NB4 (cell line): ENCODE measurements around the gene TEX19.
A peak's percentile ranks its signal among the peaks of the same experiment; 100 is the strongest.
"Not testable (repeated sequence)": the region's sequence is repeated elsewhere in the genome, so short reads cannot be mapped to it uniquely, and the experiment has no call there.

Source experiments
- DNase-seq: peaks from one replicate; pipeline ENCODE4 v3.0.0; 2010; ENCODE audit warnings: low read depth
- H3K4me3 ChIP-seq: one replicate; pipeline ENCODE4 v1.5.1; 2011; ENCODE audit warnings: mild to moderate bottlenecking, low read depth, low read length, moderate library complexity
- MYC ChIP-seq: IDR thresholded peaks from 2 replicates; pipeline ENCODE4 v1.6.1; 2011; ENCODE audit warnings: low read depth, low read length
- POLR2A ChIP-seq: IDR thresholded peaks from 2 replicates; pipeline ENCODE4 v1.6.1; 2011; ENCODE audit warnings: mild to moderate bottlenecking; ENCODE audit not compliant: insufficient read length; ENCODE audit errors: extremely low read depth
- TF ChIP-seq, protein P1 (sequence below): IDR thresholded peaks from 2 replicates; pipeline ENCODE4 v1.6.1; 2011; ENCODE audit warnings: low read depth, low read length
- TF ChIP-seq, protein P2 (sequence below): IDR thresholded peaks from one replicate; pipeline ENCODE4 v1.5.1; 2012; ENCODE audit warnings: low read depth, low read length

Gene TEX19

DNA sequence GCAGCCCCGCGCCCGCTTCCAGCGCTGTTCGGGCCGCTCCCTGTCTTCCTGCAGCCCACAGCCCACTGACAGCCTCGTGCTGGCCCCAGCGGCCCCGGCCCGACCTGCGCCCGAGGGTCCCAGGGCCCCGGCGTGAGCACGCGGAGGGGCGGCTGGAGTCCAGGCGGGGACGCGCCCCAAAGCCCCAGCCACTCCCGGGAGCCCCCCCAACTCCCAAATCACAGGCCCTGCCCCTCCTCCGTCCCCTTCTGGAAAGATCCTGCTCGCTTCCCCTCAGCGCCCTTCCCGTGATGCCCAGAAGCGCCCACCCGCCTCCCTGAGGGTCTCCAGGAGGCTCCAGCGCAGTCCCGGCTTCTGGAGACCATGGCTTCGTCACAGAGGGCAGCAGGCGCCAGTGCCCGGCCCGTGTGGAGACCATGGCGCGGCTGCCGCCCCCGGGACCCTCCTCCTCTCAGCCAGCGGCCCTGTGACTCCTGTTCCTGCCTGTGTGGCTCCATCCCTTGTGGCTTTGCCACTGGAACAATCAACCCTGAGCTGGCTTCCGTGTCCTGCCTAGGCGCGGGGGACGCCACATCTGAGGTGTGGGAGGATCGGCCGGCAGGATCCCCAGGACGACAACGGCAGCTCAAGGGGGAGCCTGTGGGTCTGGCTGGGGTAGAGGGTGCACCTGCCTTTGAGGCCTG, 16.5 kb downstream of the TEX19 start:
- no peak overlapping the region for H3K4me3 ChIP-seq
- no peak for DNase-seq
- TF ChIP-seq, protein P1, sequence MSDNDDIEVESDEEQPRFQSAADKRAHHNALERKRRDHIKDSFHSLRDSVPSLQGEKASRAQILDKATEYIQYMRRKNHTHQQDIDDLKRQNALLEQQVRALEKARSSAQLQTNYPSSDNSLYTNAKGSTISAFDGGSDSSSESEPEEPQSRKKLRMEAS, result no peak
- TF ChIP-seq, protein P2, sequence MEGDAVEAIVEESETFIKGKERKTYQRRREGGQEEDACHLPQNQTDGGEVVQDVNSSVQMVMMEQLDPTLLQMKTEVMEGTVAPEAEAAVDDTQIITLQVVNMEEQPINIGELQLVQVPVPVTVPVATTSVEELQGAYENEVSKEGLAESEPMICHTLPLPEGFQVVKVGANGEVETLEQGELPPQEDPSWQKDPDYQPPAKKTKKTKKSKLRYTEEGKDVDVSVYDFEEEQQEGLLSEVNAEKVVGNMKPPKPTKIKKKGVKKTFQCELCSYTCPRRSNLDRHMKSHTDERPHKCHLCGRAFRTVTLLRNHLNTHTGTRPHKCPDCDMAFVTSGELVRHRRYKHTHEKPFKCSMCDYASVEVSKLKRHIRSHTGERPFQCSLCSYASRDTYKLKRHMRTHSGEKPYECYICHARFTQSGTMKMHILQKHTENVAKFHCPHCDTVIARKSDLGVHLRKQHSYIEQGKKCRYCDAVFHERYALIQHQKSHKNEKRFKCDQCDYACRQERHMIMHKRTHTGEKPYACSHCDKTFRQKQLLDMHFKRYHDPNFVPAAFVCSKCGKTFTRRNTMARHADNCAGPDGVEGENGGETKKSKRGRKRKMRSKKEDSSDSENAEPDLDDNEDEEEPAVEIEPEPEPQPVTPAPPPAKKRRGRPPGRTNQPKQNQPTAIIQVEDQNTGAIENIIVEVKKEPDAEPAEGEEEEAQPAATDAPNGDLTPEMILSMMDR, result no peak
- TF ChIP-seq MYC (no peak), POLR2A (no peak)

DNA sequence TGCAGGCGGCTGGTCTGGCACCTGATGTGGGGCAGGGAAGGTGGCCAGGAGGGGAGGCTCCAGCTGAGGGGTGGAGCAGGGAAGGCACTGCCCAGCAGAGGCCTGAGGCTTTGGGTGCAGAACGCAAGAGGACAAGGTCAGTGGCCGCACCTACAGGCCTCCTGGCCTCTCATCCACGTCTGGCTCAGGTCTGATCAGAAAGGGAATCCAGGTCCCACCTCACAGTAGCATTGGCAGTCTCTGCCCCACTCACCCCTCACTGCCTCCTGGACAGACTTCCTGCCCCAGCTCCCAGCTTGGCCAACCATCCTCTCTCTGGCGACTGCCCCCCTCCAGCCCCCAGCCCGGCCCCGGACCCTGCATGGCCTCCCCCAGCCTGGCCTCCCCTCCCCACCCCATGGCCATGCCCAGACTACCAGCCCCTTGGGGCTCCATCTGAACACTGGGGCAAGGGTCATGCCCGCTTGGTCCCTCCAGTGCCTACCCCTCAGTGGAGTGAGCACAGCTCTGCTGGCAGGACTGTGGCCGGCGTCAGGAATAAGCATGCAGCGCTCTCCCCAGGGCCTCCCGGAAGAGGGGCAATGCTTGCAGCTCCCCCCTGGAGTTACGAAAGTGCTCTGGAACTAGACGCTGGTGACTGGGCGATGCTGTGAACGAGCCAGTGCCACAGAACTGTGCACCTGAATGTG, 17.1 kb downstream of the TEX19 start:
- TF ChIP-seq POLR2A (no peak), MYC (no peak)
- TF ChIP-seq, protein P2, result no peak
- TF ChIP-seq, protein P1, result no peak
- no peak overlapping the region for H3K4me3 ChIP-seq
- peak; percentile 44 for DNase-seq

DNA sequence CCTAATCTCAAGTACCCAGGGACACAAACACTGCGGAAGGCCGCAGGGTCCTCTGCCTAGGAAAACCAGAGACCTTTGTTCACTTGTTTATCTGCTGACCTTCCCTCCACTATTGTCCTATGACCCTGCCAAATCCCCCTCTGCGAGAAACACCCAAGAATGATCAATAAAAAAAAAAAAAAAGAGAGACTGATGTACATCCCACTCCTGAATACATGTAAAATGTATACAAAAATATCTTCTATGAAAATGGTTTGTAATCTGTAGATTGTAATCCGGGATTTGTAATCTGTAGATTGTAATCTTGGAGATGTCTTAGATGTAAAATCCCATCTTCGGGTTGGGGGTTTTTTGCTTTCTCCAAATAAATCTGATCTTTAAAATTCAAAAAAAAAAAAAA, 18.2 kb downstream of the TEX19 start:
- not testable (repeated sequence) for DNase-seq, H3K4me3 ChIP-seq

DNA sequence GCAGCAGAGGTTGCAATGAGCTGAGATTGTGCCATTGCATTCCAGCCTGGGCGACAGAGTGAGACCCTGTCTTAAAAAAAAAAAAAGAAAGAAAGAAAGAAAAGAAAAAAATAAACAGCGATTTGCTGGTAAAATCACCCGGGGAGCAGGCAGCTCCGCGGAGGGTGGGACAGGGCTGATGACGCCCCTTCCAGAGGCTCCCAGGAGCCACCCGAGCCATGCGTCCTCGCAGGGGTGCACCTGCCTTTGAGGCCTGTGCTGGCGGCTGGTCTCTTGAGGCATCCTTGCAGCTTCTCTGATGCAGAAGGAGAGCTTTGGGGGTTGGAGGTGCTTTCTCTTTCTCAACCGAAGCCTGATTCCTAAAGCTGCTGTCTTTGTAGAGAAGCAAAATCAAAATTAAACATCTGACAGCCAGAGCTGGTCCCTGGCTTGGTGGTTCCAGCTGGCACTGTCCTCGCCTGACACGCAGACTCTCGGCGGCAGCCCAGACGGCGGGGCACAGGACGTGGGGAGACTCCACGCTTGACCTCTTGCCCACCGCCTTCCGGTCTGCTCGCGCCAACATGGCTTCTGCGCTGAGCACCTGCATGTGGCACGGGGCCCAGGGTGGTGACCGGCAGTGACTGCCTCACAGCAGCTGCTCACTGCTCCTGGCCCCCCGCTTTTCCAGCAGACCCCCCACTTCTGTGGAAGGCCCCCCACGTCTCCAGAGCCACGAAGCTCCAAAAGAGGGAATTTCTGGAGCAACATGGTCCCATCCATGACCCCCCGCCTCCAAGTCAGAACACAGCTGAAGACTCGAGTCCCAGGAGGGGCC, 19.1 kb downstream of the TEX19 start:
- H3K4me3 ChIP-seq, result no peak overlapping the region
- TF ChIP-seq MYC (no peak), POLR2A (no peak)
- TF ChIP-seq, protein P2, result no peak
- TF ChIP-seq, protein P1, result no peak
- DNase-seq, result no peak

DNA sequence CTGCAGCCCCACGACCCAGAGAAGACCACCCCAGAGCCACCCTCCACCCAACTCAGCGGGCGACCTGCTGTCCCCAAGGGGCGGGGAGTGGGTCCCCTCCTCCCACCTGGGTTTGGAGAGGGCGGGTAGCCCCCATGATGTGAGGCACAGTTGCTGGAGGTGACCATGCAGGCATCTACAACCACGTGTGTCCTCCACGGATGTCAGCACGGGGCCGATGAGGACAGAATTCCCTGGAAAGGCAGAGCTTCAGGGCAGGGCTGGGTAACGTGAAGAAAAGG, 19.6 kb downstream of the TEX19 start:
- DNase-seq, result no peak
- no peak overlapping the region for H3K4me3 ChIP-seq
- no peak for TF ChIP-seq MYC
- TF ChIP-seq, protein P2, result no peak
- TF ChIP-seq, protein P1, result no peak

DNA sequence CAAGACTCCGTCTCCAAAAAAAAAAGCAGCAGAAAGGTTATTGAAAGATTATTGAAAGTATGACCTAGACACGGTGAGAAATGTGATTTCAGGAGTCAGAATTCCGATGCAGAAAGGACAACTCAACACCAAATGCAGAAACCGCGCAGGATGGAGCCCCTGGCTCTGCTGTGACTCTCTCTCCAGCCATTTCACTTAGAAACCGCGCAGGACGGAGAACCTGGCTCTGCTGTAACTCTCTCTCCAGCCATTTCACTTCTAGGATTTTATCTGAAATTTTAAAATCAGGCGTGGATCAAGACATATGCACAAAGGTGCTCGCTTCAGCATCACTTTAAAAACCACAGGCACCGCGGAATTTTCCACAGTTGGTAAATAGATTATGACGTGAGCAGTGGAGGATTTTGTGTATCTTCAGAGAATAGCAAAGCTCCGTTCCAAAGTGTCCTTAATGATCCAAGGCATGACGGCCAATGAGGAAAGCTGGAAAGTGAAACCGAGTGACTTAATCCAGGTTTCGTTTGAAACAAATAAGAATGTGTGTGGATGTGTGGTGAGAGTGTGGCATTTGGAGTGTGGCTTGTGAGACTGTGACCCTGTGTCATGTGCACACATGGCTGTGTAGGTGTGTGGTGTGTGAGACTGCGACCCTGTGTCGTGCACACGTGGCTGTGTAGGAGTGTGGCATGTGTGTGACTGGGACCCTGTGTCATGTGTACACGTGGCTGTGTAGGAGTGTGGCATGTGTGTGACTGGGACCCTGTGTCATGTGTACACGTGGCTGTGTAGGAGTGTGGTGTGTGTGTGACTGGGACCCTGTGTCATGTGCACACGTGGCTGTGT, 22.0 kb downstream of the TEX19 start:
- H3K4me3 ChIP-seq, result no peak overlapping the region
- TF ChIP-seq POLR2A (no peak), MYC (no peak)
- TF ChIP-seq, protein P1, result no peak; the same call in 1 of the 2 replicates
- TF ChIP-seq, protein P2, result no peak
- DNase-seq, result no peak
